Neural progenitor cell (in vitro differentiated cells): ENCODE results near the gene PYCARD. TPM values are rescaled to one million over a fixed set of nuclear protein-coding genes. Genes with fewer than 3 reads are reported as not detected.
A peak's percentile ranks its signal among the peaks of the same experiment; 100 is the strongest.

Source experiments
- DNase-seq: peaks from one replicate; pipeline ENCODE4 v3.0.0-alpha.2; 2016; ENCODE audit warnings: low spot score
- H2AFZ ChIP-seq: fragments of 200-600 bp; sonication (generic); replicated peaks from 2 replicates; pipeline ENCODE4 v1.6.1; 2016; ENCODE audit warnings: antibody characterized with exemption
- H3F3A ChIP-seq: fragments of 200-600 bp; sonication (generic); 2 replicates; pipeline ENCODE4 v1.6.1; 2016; ENCODE audit warnings: antibody characterized with exemption, low read depth
- H3K27ac ChIP-seq: fragments of 200-600 bp; sonication (generic); 2 replicates; pipeline ENCODE4 v1.5.1; 2016; ENCODE audit warnings: mild to moderate bottlenecking
- H3K27me3 ChIP-seq: fragments of 200-600 bp; sonication (generic); 2 replicates; pipeline ENCODE4 v1.6.1; 2016; ENCODE audit warnings: mild to moderate bottlenecking, moderate library complexity
- H3K36me3 ChIP-seq: fragments of 200-600 bp; sonication (generic); 2 replicates; pipeline ENCODE4 v1.5.1; 2016
- H3K4me1 ChIP-seq: fragments of 200-600 bp; sonication (generic); 2 replicates; pipeline ENCODE4 v1.6.1; 2016; ENCODE audit warnings: mixed run types
- H3K4me2 ChIP-seq: fragments of 200-600 bp; sonication (generic); 2 replicates; pipeline ENCODE4 v1.6.1; 2016
- H3K4me3 ChIP-seq: fragments of 200-600 bp; sonication (generic); 2 replicates; pipeline ENCODE4 v1.5.1; 2016
- H3K79me2 ChIP-seq: fragments of 200-600 bp; sonication (generic); 2 replicates; pipeline ENCODE4 v1.6.1; 2016; ENCODE audit warnings: low read depth
- H3K9ac ChIP-seq: fragments of 200-600 bp; sonication (generic); 2 replicates; pipeline ENCODE4 v1.6.1; 2016
- H3K9me3 ChIP-seq: fragments of 200-600 bp; sonication (generic); 2 replicates; pipeline ENCODE4 v1.5.1; 2016; ENCODE audit warnings: low read depth
- H4K20me1 ChIP-seq: fragments of 200-600 bp; sonication (generic); 2 replicates; pipeline ENCODE4 v1.6.1; 2016; ENCODE audit warnings: low read depth
- H3K27ac Mint-ChIP-seq: 3 replicates; pipeline ENCODE4 v1.8.0; 2021; ENCODE audit warnings: mixed read lengths
- H3K27me3 Mint-ChIP-seq: 2 replicates; pipeline ENCODE4 v1.8.0; 2022; ENCODE audit warnings: low read depth, mild to moderate bottlenecking, inconsistent platforms, moderate library complexity, mixed read lengths; ENCODE audit not compliant: insufficient read depth
- H3K36me3 Mint-ChIP-seq: 3 replicates; pipeline ENCODE4 v1.8.0; 2021; ENCODE audit warnings: mixed read lengths
- H3K4me1 Mint-ChIP-seq: 3 replicates; pipeline ENCODE4 v1.8.0; 2021; ENCODE audit warnings: mixed read lengths
- H3K4me3 Mint-ChIP-seq: 3 replicates; pipeline ENCODE4 v1.8.0; 2021; ENCODE audit warnings: mild to moderate bottlenecking, moderate library complexity, mixed read lengths
- H3K9me3 Mint-ChIP-seq: 3 replicates; pipeline ENCODE4 v1.8.0; 2020; ENCODE audit warnings: mixed read lengths
- CTCF ChIP-seq: fragments of 200-600 bp; sonication (generic); IDR thresholded peaks from 2 replicates; pipeline ENCODE4 v1.5.1; 2017; ENCODE audit warnings: antibody characterized with exemption, mild to moderate bottlenecking
- EZH2 ChIP-seq: fragments of 200-600 bp; sonication (generic); IDR thresholded peaks from 2 replicates; pipeline ENCODE4 v1.6.1; 2017; ENCODE audit warnings: antibody characterized with exemption, mild to moderate bottlenecking, moderate library complexity
- EZH2phosphoT487 ChIP-seq: fragments of 200-600 bp; sonication (generic); IDR thresholded peaks from 2 replicates; pipeline ENCODE4 v1.6.1; 2017; ENCODE audit warnings: antibody characterized with exemption
- total RNA-seq: library from RNA; depleted of rRNA; stranded (reverse); fragments of >200 nt; gene quantifications from 2 replicates; pipeline ENCODE4 v1.2.3, GENCODE V29; 2015; ENCODE audit warnings: low replicate concordance

PYCARD gene
- total RNA-seq, 1 donor from 2014 or later = not detected

GRCh38 chr16:31216422-31217135 lies 14.0 kb upstream of the PYCARD start, which contains the start of gene PYDC1:
PYDC1 (minus strand) TSS chr16:31217135; CDS start chr16:31217028, 107 bp downstream.
- Histone ChIP-seq H3K4me1 (peaks cover 23% of the 10 kb centered on the region), H3K4me3 (peak within 1 kb of the TSS; percentile 51), H2AFZ (peak within 1 kb of the TSS; percentile 34), H3K4me2 (peak within 1 kb of the TSS; percentile 87), H3K27me3 (peaks cover 77% of the 10 kb centered on the region), H3K9me3 (no peaks in the 10 kb centered on the region), H3K36me3 (no peaks in the 10 kb centered on the region), H3F3A (peaks cover 9% of the 10 kb centered on the region), H3K27ac (no peak within 1 kb of the TSS), H3K79me2 (no peaks in the 10 kb centered on the region), H4K20me1 (peaks cover 16% of the 10 kb centered on the region), H3K9ac (no peak within 1 kb of the TSS)
- TF ChIP-seq CTCF (no peak), EZH2 (peak; percentile 79), EZH2phosphoT487 (peak; percentile 76)
- no peak within 1 kb of the TSS for H3K27ac Mint-ChIP-seq
- peaks cover 11% of the 10 kb centered on the region for H3K4me1 Mint-ChIP-seq
- no peaks in the 10 kb centered on the region for H3K36me3 Mint-ChIP-seq
- peak within 1 kb of the TSS; percentile 79 for H3K4me3 Mint-ChIP-seq
- DNase-seq = peak; percentile 47
- no peaks in the 10 kb centered on the region for H3K9me3 Mint-ChIP-seq
- H3K27me3 Mint-ChIP-seq = peaks cover 71% of the 10 kb centered on the region

- H3K4me2 ChIP-seq = peak overlapping the region; percentile 87
- peak overlapping the region; percentile 96 for H2AFZ ChIP-seq
- no peaks in the 10 kb centered on the region for H3K36me3 ChIP-seq
- peak overlapping the region; percentile 84 for H3K4me3 Mint-ChIP-seq
- peaks cover 16% of the 10 kb centered on the region for H4K20me1 ChIP-seq
- TF ChIP-seq EZH2phosphoT487 (no peak), CTCF (no peak), EZH2 (no peak)
- peaks cover 23% of the 10 kb centered on the region for H3K4me1 ChIP-seq
- H3F3A ChIP-seq = peaks cover 9% of the 10 kb centered on the region
- peaks cover 79% of the 10 kb centered on the region for H3K27me3 ChIP-seq
- DNase-seq = peak; percentile 94
- H3K36me3 Mint-ChIP-seq = no peaks in the 10 kb centered on the region
- H3K27ac ChIP-seq = no peak overlapping the region
- no peaks in the 10 kb centered on the region for H3K79me2 ChIP-seq
- peak overlapping the region; percentile 51 for H3K4me3 ChIP-seq
- H3K27me3 Mint-ChIP-seq = peaks cover 67% of the 10 kb centered on the region
- H3K9me3 Mint-ChIP-seq = no peaks in the 10 kb centered on the region
- no peaks in the 10 kb centered on the region for H3K9me3 ChIP-seq
- H3K27ac Mint-ChIP-seq = no peak overlapping the region
- peaks cover 11% of the 10 kb centered on the region for H3K4me1 Mint-ChIP-seq
- no peak overlapping the region for H3K9ac ChIP-seq
These were observed 13.0 kb upstream of the PYCARD start for GRCh38 chr16:31215287-31216162.

GRCh38 chr16:31214708-31215286 lies 12.2 kb upstream of the PYCARD start:
- Histone ChIP-seq H3K9me3 (no peaks in the 10 kb centered on the region), H3K27me3 (peaks cover 79% of the 10 kb centered on the region), H3K4me1 (peaks cover 23% of the 10 kb centered on the region), H3F3A (peaks cover 9% of the 10 kb centered on the region), H3K9ac (no peak overlapping the region), H3K4me2 (peak overlapping the region; percentile 87), H3K27ac (no peak overlapping the region), H3K79me2 (no peaks in the 10 kb centered on the region), H3K4me3 (peak overlapping the region; percentile 51), H3K36me3 (no peaks in the 10 kb centered on the region), H2AFZ (peak overlapping the region; percentile 96), H4K20me1 (peaks cover 16% of the 10 kb centered on the region)
- Mint-ChIP-seq H3K4me1 (peaks cover 11% of the 10 kb centered on the region), H3K27me3 (peaks cover 63% of the 10 kb centered on the region), H3K27ac (no peak overlapping the region), H3K9me3 (no peaks in the 10 kb centered on the region), H3K36me3 (no peaks in the 10 kb centered on the region), H3K4me3 (peak overlapping the region; percentile 84)
- TF ChIP-seq EZH2 (peak; percentile 66), EZH2phosphoT487 (no peak), CTCF (peak; percentile 14)
- DNase-seq = peak; percentile 52
